NCI-H748 (cell line): ENCODE measurements around the gene KDM4C.
A peak's percentile ranks its signal among the peaks of the same experiment; 100 is the strongest.

Experiments used
- DNase-seq: peaks from one replicate; lab custom pipeline; 2025; ENCODE audit not compliant: unreplicated experiment; lab: John Stamatoyannopoulos, UW

The KDM4C gene

GRCh38 chr9:7129391-7129790, 371.6 kb downstream of the KDM4C start:
- DNase-seq: no peak

GRCh38 chr9:7130266-7130820, 372.6 kb downstream of the KDM4C start:
- no peak for DNase-seq

- DNase-seq: no peak
Measured at GRCh38 chr9:7132605-7133004, 374.8 kb downstream of the KDM4C start.

- no peak for DNase-seq
Measured at GRCh38 chr9:7135735-7136134, 378.0 kb downstream of the KDM4C start.

GRCh38 chr9:7137040-7137439, 379.3 kb downstream of the KDM4C start:
- peak; percentile 33 for DNase-seq

- DNase-seq: peak; percentile 65
Measured at GRCh38 chr9:7137571-7137970, 379.8 kb downstream of the KDM4C start.

- no peak for DNase-seq
Measured at GRCh38 chr9:7139886-7140285, 382.1 kb downstream of the KDM4C start.

- no peak for DNase-seq
Measured at GRCh38 chr9:7140401-7140800, 382.6 kb downstream of the KDM4C start.

GRCh38 chr9:7143645-7144200, 385.9 kb downstream of the KDM4C start:
- DNase-seq: no peak

- no peak for DNase-seq
Measured at GRCh38 chr9:7144265-7145046, 386.7 kb downstream of the KDM4C start.

- no peak for DNase-seq
Measured at GRCh38 chr9:7145361-7146069, 387.7 kb downstream of the KDM4C start.

- peak; percentile 38 for DNase-seq
Measured at GRCh38 chr9:7146582-7146981, 388.8 kb downstream of the KDM4C start.

- DNase-seq: no peak
Measured at GRCh38 chr9:7147121-7148090, 389.6 kb downstream of the KDM4C start.

- no peak for DNase-seq
Measured at GRCh38 chr9:7148243-7148765, 390.5 kb downstream of the KDM4C start.

GRCh38 chr9:7149258-7149657, 391.5 kb downstream of the KDM4C start:
- no peak for DNase-seq

GRCh38 chr9:7150153-7150890, 392.5 kb downstream of the KDM4C start:
- no peak for DNase-seq

GRCh38 chr9:7153134-7153533, 395.4 kb downstream of the KDM4C start:
- no peak for DNase-seq

- no peak for DNase-seq
Measured at GRCh38 chr9:7153566-7153965, 395.8 kb downstream of the KDM4C start.

- no peak for DNase-seq
Measured at GRCh38 chr9:7154003-7154619, 396.3 kb downstream of the KDM4C start.
